Stimulated activated naive CD4-positive, alpha-beta T cell (primary cell): ENCODE data around the gene MEGF10.
"Not testable (repeated sequence)": the region's sequence is repeated elsewhere in the genome, so short reads cannot be mapped to it uniquely, and the experiment has no call there.

Experiments used
- DNase-seq, 6 experiments: peaks; one replicate each; lab custom pipeline; 2025; lab: John Stamatoyannopoulos, UW

Gene MEGF10

DNA sequence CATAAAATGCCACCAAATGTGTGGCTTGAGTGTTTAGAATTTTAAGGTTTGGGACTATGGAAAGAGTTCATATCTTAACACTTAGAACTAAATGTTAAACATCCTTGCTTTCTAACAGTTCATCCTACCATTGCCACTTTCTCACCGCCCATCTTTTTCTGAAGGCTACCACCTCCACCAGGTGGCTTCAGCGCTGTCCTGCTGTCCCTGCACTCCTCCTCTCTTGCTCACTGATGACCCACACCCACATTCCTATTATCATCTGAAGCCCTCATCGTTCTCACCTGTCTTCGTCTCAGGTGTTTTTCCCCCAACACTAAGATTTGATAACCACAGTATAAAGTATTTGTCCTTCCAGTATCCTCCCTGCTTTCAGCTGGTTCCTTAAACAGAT lies 7.4 kb downstream of the MEGF10 start:
- DNase-seq: no peak

DNA sequence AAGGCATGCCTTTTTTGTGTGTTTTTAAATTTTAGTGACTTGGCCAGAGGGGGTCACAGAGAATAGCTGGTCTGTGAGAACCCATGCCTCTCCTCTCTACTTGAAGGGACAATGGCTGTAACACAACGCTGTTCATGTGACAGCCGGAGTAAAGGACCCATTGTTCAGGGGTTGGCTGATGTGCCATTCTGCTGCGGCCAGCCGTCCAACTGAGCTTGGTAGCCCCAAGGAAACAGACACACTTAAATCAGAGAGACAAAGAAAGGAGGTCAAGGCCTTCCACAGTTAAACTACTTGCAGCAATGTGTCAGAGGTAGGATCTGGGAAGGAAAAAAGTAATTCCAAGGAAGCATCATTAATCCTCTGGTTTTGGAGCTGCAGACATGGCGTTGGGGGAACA lies 8.1 kb downstream of the MEGF10 start:
- DNase-seq: no peak

GRCh38 chr5:127299678-127300077 lies 9.1 kb downstream of the MEGF10 start:
- DNase-seq: no peak

GRCh38 chr5:127302509-127302908 lies 11.9 kb downstream of the MEGF10 start:
- DNase-seq: no peak

- DNase-seq: no peak
Observed at GRCh38 chr5:127303404-127303803, 12.8 kb downstream of the MEGF10 start.

- DNase-seq: no peak
Observed at GRCh38 chr5:127305493-127305892, 14.9 kb downstream of the MEGF10 start.

DNA sequence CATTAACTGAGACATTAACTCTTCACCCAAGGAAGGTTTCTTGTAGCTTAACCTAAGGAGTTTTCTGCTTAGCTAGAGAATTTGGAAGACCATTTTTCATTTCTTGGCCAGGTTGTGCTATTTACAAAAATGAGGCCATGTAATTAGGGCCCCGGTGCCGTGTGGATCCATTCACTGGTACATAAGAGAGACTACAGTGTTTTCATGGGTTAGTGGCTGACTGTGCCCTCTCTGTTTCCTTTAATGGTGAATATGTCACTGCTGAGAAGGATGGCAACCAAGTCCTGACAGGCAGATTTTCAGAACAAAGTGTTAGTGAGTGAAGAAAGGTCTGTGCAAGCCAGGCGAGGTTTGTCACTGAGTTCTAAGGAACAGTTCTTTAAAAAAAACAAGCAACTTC lies 15.4 kb downstream of the MEGF10 start:
- DNase-seq: no peak

DNA sequence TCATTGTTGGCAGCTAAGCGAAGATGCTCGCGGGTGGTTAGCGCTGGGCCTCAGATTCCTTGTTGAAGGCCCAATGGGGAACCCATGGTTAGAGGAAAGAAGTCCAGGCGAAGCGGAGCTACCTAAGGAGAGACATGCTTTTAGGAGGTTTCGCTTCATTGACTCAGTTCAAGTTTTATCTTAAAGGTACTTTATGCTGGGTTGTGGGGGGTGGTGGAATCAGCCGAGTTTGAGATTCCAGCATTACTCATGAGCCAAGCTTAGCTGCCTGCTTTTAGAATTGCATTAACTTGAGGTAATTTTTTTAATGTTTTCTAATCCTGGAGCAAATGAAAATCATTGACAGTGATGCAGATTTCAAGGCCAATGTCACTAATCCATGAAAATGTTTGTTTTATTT lies 16.1 kb downstream of the MEGF10 start:
- DNase-seq: no peak

- no peak for DNase-seq
Observed at GRCh38 chr5:127307868-127308267, 17.3 kb downstream of the MEGF10 start.

DNA sequence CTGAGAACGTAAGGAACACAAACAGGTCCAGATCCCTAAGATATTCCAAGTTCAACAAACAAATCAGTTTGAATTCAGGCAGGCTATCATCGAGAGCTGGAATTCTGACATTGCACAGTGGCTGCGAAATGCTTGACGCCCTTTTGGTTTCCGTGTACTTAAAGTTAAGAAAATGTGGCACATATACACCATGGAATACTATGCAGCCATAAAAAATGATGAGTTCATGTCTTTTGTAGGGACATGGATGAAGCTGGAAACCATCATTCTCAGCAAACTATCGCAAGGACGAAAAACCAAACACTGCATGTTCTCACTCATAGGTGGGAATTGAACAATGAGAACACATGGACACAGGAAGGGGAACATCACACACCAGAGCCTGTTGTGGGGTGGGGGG lies 17.7 kb downstream of the MEGF10 start:
- DNase-seq: not testable (repeated sequence)

DNA sequence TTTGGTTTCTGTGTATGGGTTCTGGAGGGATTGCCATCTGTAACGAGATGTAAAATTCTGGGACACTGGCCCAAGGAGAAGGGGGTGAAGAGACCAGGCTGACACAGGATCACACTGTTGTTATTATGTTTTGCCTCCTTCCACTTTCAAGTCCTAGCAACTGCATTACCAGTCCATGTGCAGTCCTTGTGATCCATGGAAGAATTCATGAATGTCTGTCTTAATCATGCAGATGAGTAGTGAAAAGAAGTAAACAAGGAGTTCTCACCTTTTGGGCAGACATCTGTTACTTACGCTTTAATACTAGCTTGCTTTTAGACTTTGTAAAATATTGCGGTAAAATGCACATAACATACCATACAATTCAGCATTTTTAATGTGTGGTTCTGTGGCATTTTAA lies 18.3 kb downstream of the MEGF10 start:
- DNase-seq: no peak

DNA sequence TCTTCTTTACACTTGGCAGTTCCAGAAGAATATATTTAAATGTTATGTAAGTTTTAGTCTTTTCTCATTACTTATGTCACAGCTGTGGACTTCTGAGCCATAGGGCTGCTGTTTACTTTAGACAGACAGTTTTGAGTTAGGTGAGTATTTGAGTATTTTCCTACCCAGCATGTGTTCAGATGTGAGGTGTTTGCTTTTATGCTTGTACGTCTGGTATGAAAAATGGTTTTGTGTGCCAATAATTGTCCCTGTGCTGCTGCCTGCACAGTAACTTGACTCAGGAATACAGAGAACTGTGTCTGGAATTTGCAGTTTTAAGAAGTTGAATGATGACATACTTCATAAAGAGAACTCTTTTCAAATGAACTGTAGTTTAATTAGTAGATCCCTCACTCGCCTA lies 20.8 kb downstream of the MEGF10 start:
- no peak for DNase-seq

DNA sequence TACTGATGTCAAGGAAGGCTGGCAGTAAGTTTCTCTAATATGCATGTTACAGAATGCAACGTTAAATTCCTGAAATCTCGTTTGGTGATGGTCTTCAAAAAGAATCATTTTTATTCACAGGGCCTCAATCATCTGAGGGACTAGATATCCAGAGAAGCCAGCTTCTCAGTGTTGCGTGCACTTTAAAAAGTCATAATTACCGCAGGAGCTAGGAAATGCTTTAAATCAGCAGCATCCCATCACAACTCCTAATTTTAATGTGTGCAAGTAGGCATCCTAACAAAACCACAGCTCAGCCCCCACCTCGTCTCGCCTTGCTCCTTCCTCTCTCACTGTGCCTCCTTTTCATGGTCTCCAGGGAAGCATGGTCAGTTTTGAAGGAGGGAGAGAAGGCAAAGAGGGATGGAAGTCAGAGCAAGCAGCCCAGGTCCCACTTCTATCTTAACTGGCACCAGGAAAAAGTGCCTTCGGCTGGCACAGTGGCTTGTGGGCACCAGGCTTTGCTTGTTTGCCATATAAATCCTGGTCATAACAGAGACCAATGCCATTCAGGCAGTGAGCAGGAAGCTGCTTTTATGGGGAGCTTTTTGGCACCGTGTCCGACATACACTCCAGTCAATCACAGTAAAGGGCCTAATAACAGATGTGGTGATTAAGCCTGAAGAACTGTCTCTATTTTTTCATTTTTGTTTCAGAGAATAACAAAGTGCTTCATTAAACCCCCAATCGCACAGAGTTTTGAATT lies 21.4 kb downstream of the MEGF10 start:
- no peak for DNase-seq

GRCh38 chr5:127313379-127313778 lies 22.8 kb downstream of the MEGF10 start:
- no peak for DNase-seq

GRCh38 chr5:127313847-127314473 lies 23.4 kb downstream of the MEGF10 start:
- DNase-seq: peak in 5 of 6 experiments; percentile 16 to 69 (median 47)

- no peak for DNase-seq
Observed at GRCh38 chr5:127316011-127316410, 25.4 kb downstream of the MEGF10 start.

DNA sequence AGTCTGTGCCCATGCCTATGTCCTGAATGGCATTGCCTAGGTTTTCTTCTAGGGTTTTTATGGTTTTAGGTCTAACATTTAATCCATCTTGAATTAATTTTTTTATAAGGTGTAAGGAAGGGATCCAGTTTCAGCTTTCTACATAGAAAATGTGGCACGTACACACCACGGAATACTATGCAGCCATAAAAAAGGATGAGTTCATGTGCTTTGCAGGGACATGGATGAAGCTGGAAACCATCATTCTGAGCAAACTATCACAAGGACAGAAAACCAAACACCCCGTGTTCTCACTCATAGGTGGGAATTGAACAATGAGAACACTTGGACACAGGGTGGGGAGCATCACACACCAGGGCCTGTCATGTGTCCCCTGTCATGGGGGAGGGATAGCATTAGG lies 26.8 kb downstream of the MEGF10 start:
- not testable (repeated sequence) for DNase-seq

GRCh38 chr5:127320032-127320965 lies 29.7 kb downstream of the MEGF10 start:
- DNase-seq: no peak

GRCh38 chr5:127321465-127321864 lies 30.9 kb downstream of the MEGF10 start:
- DNase-seq: no peak

- DNase-seq: no peak
Observed at GRCh38 chr5:127322403-127322802, 31.8 kb downstream of the MEGF10 start.

DNA sequence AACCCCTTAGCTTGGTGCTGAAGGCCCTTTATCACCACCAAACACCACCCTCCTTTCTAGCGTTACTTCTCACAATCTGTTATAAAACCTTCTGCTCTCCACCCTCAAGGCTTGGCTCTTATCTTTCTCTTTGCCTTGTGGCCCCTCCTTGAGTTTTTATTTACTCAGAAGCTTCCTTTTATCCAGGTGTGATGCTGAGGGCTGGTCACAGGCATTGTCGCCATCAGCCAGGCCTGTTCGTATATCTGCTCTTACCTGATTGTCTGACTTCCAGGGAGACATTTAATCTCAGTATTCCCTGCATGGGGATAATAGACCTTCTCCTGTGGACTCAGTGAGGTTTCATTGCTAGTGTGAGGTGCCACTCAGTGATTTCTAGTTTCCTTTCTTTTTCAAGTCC lies 34.2 kb downstream of the MEGF10 start:
- no peak for DNase-seq

DNA sequence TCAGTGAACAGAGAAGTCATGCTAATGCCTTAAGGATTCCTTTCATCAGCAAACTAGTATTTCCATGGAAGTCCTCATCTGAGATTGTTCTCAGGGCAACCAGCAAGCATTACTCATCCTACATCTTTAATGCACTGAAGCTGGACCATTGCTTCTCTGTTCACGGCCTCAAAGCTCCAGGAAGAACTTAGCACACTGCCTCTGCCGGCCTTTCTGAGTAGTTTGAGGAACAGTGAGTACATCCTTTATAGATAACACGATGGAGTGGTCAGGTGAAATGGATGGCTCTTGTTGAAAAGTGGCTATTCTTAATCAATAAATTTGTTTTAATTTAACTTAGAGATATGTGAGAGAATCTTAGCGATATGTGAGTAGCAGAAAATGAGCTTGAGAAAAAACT lies 35.8 kb downstream of the MEGF10 start:
- no peak for DNase-seq
